ENCODE measurements around the gene CCDC85C. TPM values are rescaled to one million over a fixed set of nuclear protein-coding genes. Genes with fewer than 3 reads are reported as not detected.

The CCDC85C gene
- polyA plus RNA-seq, 1 experiment, result 7.2 TPM

- POLR2A ChIA-PET, result no interaction called here
- CTCF ChIA-PET, result no interaction called here
- TF ChIP-seq, protein P1, sequence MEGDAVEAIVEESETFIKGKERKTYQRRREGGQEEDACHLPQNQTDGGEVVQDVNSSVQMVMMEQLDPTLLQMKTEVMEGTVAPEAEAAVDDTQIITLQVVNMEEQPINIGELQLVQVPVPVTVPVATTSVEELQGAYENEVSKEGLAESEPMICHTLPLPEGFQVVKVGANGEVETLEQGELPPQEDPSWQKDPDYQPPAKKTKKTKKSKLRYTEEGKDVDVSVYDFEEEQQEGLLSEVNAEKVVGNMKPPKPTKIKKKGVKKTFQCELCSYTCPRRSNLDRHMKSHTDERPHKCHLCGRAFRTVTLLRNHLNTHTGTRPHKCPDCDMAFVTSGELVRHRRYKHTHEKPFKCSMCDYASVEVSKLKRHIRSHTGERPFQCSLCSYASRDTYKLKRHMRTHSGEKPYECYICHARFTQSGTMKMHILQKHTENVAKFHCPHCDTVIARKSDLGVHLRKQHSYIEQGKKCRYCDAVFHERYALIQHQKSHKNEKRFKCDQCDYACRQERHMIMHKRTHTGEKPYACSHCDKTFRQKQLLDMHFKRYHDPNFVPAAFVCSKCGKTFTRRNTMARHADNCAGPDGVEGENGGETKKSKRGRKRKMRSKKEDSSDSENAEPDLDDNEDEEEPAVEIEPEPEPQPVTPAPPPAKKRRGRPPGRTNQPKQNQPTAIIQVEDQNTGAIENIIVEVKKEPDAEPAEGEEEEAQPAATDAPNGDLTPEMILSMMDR (IDR thresholded peaks at IDR 0.05; ENCODE audit: low read depth, low read length), result no peak
Observed at GRCh38 chr14:99509871-99510555, 94.0 kb downstream of the CCDC85C start.

GRCh38 chr14:99508896-99509629, 94.9 kb downstream of the CCDC85C start:
- no peaks in the 10 kb centered on the region for H3K27me3 ChIP-seq (ENCODE audit: control insufficient read depth, insufficient read depth, low read length)
- TF ChIP-seq, protein P1 (IDR thresholded peaks at IDR 0.05; ENCODE audit: low read depth, low read length), result no peak
- no peaks in the 10 kb centered on the region; the same call in 1 of the 2 replicates for H3K9me3 ChIP-seq (ENCODE audit: control insufficient read depth, insufficient read depth, low read length)
- H3K27ac ChIP-seq (ENCODE audit: low read depth, low read length), result no peak overlapping the region
- ChIA-PET POLR2A (no interaction called here), CTCF (no interaction called here)
- H3K4me3 ChIP-seq (ENCODE audit: low read depth, low read length), result no peak overlapping the region
- no peak for DNase-seq (ENCODE audit: low read depth, low spot score)

More at GRCh38 chr14:99509871-99510555, 94.0 kb downstream of the CCDC85C start:
- no peak overlapping the region for H3K4me3 ChIP-seq (ENCODE audit: low read depth, low read length)
- H3K27me3 ChIP-seq (ENCODE audit: control insufficient read depth, insufficient read depth, low read length), result no peaks in the 10 kb centered on the region
- no peaks in the 10 kb centered on the region; the same call in 1 of the 2 replicates for H3K9me3 ChIP-seq (ENCODE audit: control insufficient read depth, insufficient read depth, low read length)
- no peak for DNase-seq (ENCODE audit: low read depth, low spot score)
- no peak overlapping the region for H3K27ac ChIP-seq (ENCODE audit: low read depth, low read length)

DNA sequence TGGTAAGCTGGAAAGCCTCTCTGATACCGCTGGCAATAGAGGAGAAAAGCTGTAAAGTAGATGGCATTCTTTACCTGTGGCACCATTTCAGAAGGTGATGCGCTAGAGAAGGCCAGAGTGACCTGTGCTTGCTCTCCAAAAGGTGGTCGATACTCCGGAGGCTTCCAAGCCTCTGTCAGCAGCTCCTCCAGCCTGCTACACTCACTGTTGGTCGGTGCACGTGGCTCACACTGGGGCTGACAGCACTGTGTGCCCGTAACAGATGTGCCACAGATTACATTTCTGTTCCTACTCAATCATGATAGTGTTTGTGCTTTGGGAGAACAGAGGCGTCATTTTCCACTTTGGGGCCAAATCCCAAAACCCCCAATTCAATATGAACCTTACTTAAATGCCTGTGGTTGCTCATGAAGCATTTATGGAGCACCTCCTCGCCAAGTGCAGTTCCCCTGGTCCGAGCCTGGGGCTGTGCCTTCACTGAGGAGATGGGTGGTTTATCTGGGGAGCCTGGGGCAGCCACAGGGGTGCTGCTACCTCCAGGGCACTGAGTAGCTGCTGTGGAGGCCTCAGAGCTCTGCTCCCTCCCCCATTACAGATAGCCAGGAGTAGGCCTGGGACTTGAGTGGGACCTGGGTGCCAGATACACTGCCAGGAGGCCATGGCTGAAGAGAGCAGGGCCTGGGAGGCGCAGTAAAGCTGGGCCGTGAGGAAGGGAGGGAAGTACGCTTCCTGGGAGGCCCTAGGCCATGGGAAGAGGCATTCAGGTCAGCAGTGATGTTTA, 96.0 kb downstream of the CCDC85C start:
- no peak for DNase-seq (ENCODE audit: low read depth, low spot score)
- H3K27me3 ChIP-seq (ENCODE audit: control insufficient read depth, insufficient read depth, low read length), result no peaks in the 10 kb centered on the region

DNA sequence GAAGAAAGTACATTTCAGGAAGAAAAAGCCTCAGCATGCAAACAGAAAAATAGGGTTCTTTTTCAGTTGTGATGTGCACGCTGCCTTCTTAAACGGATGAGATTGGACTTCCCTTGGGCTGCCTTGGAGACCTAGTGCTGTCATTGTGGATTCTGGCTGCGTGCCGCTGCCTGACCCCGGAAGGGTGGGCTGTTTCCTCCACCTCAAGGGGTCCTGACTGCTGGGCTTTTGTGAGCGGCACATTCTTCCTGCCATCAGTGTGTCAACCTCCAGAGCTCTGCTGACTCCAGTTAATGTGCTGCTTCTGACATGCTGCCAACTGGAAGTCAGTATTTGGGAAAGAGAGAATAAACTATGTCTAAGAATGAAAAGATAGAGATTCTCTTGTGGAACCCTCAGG, 97.7 kb downstream of the CCDC85C start:
- ChIA-PET POLR2A (no interaction called here), CTCF (no interaction called here)
- no peaks in the 10 kb centered on the region; the same call in 1 of the 2 replicates for H3K9me3 ChIP-seq (ENCODE audit: control insufficient read depth, insufficient read depth, low read length)
- DNase-seq (ENCODE audit: low read depth, low spot score), result no peak
- TF ChIP-seq, protein P1 (IDR thresholded peaks at IDR 0.05; ENCODE audit: low read depth, low read length), result no peak
- H3K27me3 ChIP-seq (ENCODE audit: control insufficient read depth, insufficient read depth, low read length), result no peaks in the 10 kb centered on the region
- H3K27ac ChIP-seq (ENCODE audit: low read depth, low read length), result no peak overlapping the region
- no peak overlapping the region for H3K4me3 ChIP-seq (ENCODE audit: low read depth, low read length)

More for the DNA sequence above, 96.0 kb downstream of the CCDC85C start:
- Histone ChIP-seq H3K27ac (ENCODE audit: low read depth, low read length) (no peak overlapping the region), H3K9me3 (ENCODE audit: control insufficient read depth, insufficient read depth, low read length) (no peaks in the 10 kb centered on the region; the same call in 1 of the 2 replicates), H3K4me3 (ENCODE audit: low read depth, low read length) (no peak overlapping the region)
- CTCF ChIA-PET, result no interaction called here
- POLR2A ChIA-PET, result interaction anchor here (0.9 kb wide), 1 partner anchor 29 kb away, joined by 3 read pairs; no protein-coding TSS in a partner anchor
- TF ChIP-seq, protein P1 (IDR thresholded peaks at IDR 0.05; ENCODE audit: low read depth, low read length), result no peak

All from AG04450 (cell line).